ENCODE results near the gene SEZ6. TPM values are rescaled to one million over a fixed set of nuclear protein-coding genes. Genes with fewer than 3 reads are reported as not detected.

The SEZ6 gene
- 0.30 and 0.72 TPM in 2 replicates for total RNA-seq
- long read RNA-seq, partial matches to known transcripts: 0 of 1 reads
- long read RNA-seq, other reads (novel, unspliced or antisense): 1 of 1 reads

- DNase-seq (ENCODE audit: low read depth, low spot score): peak; percentile 88
- no peak within 1 kb of the TSS for H3K4me3 Mint-ChIP-seq
- H3K27ac Mint-ChIP-seq (ENCODE audit: unreplicated experiment): no peak within 1 kb of the TSS
- no peaks in the 10 kb centered on the region for H3K36me3 Mint-ChIP-seq (ENCODE audit: low read depth)
- peaks cover 86% of the 10 kb centered on the region for H3K27me3 Mint-ChIP-seq (ENCODE audit: low read depth)
- H3K9me3 Mint-ChIP-seq: no peaks in the 10 kb centered on the region
- TF ChIP-seq CTCF (conservative IDR thresholded peaks at IDR 0.05): no peak
- peaks cover 4% of the 10 kb centered on the region for H3K4me1 Mint-ChIP-seq
Observed at GRCh38 chr17:29005936-29006511, at the start of gene SEZ6. Gene SEZ6, minus strand, starts transcription at chr17:29006033. Its CDS starts 164 bp downstream, at chr17:29005869.

GRCh38 chr17:29054835-29055234 is 49.0 kb upstream of the SEZ6 start:
- peaks cover 33% of the 10 kb centered on the region for H3K4me1 Mint-ChIP-seq
- no peak overlapping the region for H3K4me3 Mint-ChIP-seq
- no peaks in the 10 kb centered on the region for H3K9me3 Mint-ChIP-seq
- no peaks in the 10 kb centered on the region for H3K36me3 Mint-ChIP-seq (ENCODE audit: low read depth)
- no peak for TF ChIP-seq CTCF (conservative IDR thresholded peaks at IDR 0.05)
- H3K27ac Mint-ChIP-seq (ENCODE audit: unreplicated experiment): no peak overlapping the region
- peak; percentile 17 for DNase-seq (ENCODE audit: low read depth, low spot score)
- no peaks in the 10 kb centered on the region for H3K27me3 Mint-ChIP-seq (ENCODE audit: low read depth)

GRCh38 chr17:29051731-29052130 is 45.9 kb upstream of the SEZ6 start:
- H3K36me3 Mint-ChIP-seq (ENCODE audit: low read depth): no peaks in the 10 kb centered on the region
- DNase-seq (ENCODE audit: low read depth, low spot score): no peak
- H3K27me3 Mint-ChIP-seq (ENCODE audit: low read depth): no peaks in the 10 kb centered on the region
- H3K9me3 Mint-ChIP-seq: no peaks in the 10 kb centered on the region
- TF ChIP-seq CTCF (conservative IDR thresholded peaks at IDR 0.05): no peak
- H3K4me1 Mint-ChIP-seq: peaks cover 57% of the 10 kb centered on the region
- H3K4me3 Mint-ChIP-seq: no peak overlapping the region
- no peak overlapping the region for H3K27ac Mint-ChIP-seq (ENCODE audit: unreplicated experiment)

- Mint-ChIP-seq H3K4me3 (no peak overlapping the region), H3K27me3 (ENCODE audit: low read depth) (no peaks in the 10 kb centered on the region), H3K27ac (ENCODE audit: unreplicated experiment) (no peak overlapping the region), H3K36me3 (ENCODE audit: low read depth) (no peaks in the 10 kb centered on the region), H3K4me1 (peaks cover 62% of the 10 kb centered on the region), H3K9me3 (no peaks in the 10 kb centered on the region)
- DNase-seq (ENCODE audit: low read depth, low spot score): no peak
- TF ChIP-seq CTCF (conservative IDR thresholded peaks at IDR 0.05): no peak
Observed at GRCh38 chr17:29051194-29051593, 45.4 kb upstream of the SEZ6 start.

GRCh38 chr17:29050176-29050575 is 44.3 kb upstream of the SEZ6 start:
- no peaks in the 10 kb centered on the region for H3K27me3 Mint-ChIP-seq (ENCODE audit: low read depth)
- no peak for TF ChIP-seq CTCF (conservative IDR thresholded peaks at IDR 0.05)

More at GRCh38 chr17:29050176-29050575, 44.3 kb upstream of the SEZ6 start:
- DNase-seq (ENCODE audit: low read depth, low spot score): no peak
- no peaks in the 10 kb centered on the region for H3K36me3 Mint-ChIP-seq (ENCODE audit: low read depth)
- no peak overlapping the region for H3K4me3 Mint-ChIP-seq
- H3K4me1 Mint-ChIP-seq: peaks cover 66% of the 10 kb centered on the region
- H3K9me3 Mint-ChIP-seq: no peaks in the 10 kb centered on the region
- H3K27ac Mint-ChIP-seq (ENCODE audit: unreplicated experiment): no peak overlapping the region

Measured in neural crest cell (in vitro differentiated cells).